ENCODE data around the gene HLA-DRA. TPM values are rescaled to one million over a fixed set of nuclear protein-coding genes. Genes with fewer than 3 reads are reported as not detected.

Gene HLA-DRA
- total RNA-seq, 1 donor from 2014 or later, result 2.3 TPM

DNA sequence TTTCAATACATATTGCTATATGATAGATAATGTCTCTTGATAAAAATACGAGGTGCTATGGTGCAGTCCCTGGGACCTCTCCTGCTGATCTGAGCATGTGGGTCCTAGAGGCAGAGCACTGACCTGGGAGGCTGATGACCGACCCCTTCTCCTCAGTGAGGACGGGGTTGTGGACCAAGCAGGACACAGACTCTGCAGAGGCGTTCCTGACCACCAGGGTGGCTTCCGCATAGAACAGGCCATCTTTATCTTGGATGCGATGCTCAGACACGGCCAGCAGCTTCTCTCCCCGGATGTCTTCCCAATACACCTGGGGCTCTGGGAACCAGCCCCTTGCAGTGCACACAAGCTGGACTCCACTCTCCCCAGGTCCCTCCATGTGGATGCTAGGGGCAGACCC lies 36.9 kb upstream of the HLA-DRA start:
- Histone ChIP-seq H3F3A (ENCODE audit: low read depth) (no peaks in the 10 kb centered on the region), H3K9me3 (ENCODE audit: low read depth) (no peaks in the 10 kb centered on the region), H4K20me1 (ENCODE audit: low read depth) (no peaks in the 10 kb centered on the region), H3K79me2 (ENCODE audit: low read depth) (no peaks in the 10 kb centered on the region), H3K27ac (no peak overlapping the region), H3K9ac (no peak overlapping the region), H3K36me3 (no peaks in the 10 kb centered on the region), H2AFZ (replicated peaks) (no peak overlapping the region), H3K27me3 (no peaks in the 10 kb centered on the region), H3K4me1 (peaks cover 13% of the 10 kb centered on the region), H3K4me2 (no peak overlapping the region), H3K4me3 (no peak overlapping the region)
- TF ChIP-seq EZH2 (IDR thresholded peaks at IDR 0.05) (no peak), EZH2phosphoT487 (IDR thresholded peaks at IDR 0.05) (no peak)
- TF ChIP-seq, protein P1, sequence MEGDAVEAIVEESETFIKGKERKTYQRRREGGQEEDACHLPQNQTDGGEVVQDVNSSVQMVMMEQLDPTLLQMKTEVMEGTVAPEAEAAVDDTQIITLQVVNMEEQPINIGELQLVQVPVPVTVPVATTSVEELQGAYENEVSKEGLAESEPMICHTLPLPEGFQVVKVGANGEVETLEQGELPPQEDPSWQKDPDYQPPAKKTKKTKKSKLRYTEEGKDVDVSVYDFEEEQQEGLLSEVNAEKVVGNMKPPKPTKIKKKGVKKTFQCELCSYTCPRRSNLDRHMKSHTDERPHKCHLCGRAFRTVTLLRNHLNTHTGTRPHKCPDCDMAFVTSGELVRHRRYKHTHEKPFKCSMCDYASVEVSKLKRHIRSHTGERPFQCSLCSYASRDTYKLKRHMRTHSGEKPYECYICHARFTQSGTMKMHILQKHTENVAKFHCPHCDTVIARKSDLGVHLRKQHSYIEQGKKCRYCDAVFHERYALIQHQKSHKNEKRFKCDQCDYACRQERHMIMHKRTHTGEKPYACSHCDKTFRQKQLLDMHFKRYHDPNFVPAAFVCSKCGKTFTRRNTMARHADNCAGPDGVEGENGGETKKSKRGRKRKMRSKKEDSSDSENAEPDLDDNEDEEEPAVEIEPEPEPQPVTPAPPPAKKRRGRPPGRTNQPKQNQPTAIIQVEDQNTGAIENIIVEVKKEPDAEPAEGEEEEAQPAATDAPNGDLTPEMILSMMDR (IDR thresholded peaks at IDR 0.05), result no peak
- H3K9me3 Mint-ChIP-seq, result peaks cover 2% of the 10 kb centered on the region
- DNase-seq (ENCODE audit: low spot score), result peak; percentile 16
- H3K36me3 Mint-ChIP-seq, result no peaks in the 10 kb centered on the region
- no peak overlapping the region for H3K4me3 Mint-ChIP-seq
- peaks cover 3% of the 10 kb centered on the region for H3K4me1 Mint-ChIP-seq
- H3K27ac Mint-ChIP-seq, result no peak overlapping the region
- no peaks in the 10 kb centered on the region for H3K27me3 Mint-ChIP-seq (ENCODE audit: insufficient read depth, low read depth)

DNA sequence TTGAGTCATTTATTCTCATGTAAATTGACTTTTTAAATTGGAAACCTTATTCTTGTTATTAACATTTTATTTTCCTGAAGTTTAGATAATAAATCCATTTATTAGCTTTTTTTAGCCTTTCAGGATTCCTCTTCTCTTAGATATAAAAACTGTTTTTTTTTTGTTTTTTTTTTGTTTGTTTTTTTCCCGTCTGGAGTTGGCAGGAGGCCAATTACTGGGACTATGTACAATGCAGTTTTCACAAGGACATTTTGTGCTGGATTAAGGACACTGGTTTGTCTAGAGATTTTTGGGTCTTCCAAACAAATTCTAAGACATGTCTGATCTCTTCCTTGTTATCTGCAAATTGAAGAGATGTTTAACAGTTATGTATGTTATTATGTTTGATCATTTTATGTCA lies 34.0 kb upstream of the HLA-DRA start:
- no peaks in the 10 kb centered on the region for H3K36me3 ChIP-seq
- H2AFZ ChIP-seq (replicated peaks), result no peak overlapping the region
- H3K4me3 ChIP-seq, result no peak overlapping the region
- H3F3A ChIP-seq (ENCODE audit: low read depth), result no peaks in the 10 kb centered on the region
- Mint-ChIP-seq H3K36me3 (no peaks in the 10 kb centered on the region), H3K27me3 (ENCODE audit: insufficient read depth, low read depth) (no peaks in the 10 kb centered on the region), H3K9me3 (no peaks in the 10 kb centered on the region), H3K4me1 (peaks cover 3% of the 10 kb centered on the region), H3K27ac (no peak overlapping the region), H3K4me3 (no peak overlapping the region)
- TF ChIP-seq, protein P1 (IDR thresholded peaks at IDR 0.05), result no peak
- TF ChIP-seq EZH2phosphoT487 (IDR thresholded peaks at IDR 0.05), result no peak
- TF ChIP-seq EZH2 (IDR thresholded peaks at IDR 0.05), result no peak
- H3K9ac ChIP-seq, result no peak overlapping the region
- no peaks in the 10 kb centered on the region for H3K9me3 ChIP-seq (ENCODE audit: low read depth)
- no peak overlapping the region for H3K4me2 ChIP-seq
- no peaks in the 10 kb centered on the region for H3K27me3 ChIP-seq
- H3K4me1 ChIP-seq, result peaks cover 13% of the 10 kb centered on the region
- H3K27ac ChIP-seq, result no peak overlapping the region
- no peaks in the 10 kb centered on the region for H4K20me1 ChIP-seq (ENCODE audit: low read depth)
- H3K79me2 ChIP-seq (ENCODE audit: low read depth), result no peaks in the 10 kb centered on the region
- DNase-seq (ENCODE audit: low spot score), result no peak

DNA sequence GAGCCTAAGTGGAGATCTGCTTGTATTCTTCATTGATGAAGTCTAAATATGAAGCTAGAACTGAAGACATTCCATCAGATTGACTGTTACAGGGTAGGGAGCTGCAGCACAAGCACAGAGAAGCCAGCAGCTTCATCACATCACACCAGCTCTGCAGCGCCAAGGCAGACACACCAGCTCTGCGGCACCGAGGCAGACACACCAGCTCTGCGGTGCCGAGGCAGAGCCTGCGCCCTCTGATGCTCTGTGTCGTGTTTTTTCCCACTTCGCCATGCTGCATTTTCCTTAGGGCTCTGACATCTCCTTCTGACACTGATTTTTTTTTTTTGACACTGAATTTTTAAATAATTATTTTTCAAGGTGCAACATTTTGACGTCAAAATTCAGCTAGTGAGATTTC lies 33.5 kb upstream of the HLA-DRA start:
- Mint-ChIP-seq H3K27me3 (ENCODE audit: insufficient read depth, low read depth) (peaks cover 2% of the 10 kb centered on the region), H3K9me3 (no peaks in the 10 kb centered on the region), H3K27ac (no peak overlapping the region), H3K4me1 (peaks cover 3% of the 10 kb centered on the region), H3K4me3 (no peak overlapping the region), H3K36me3 (no peaks in the 10 kb centered on the region)
- no peak for DNase-seq (ENCODE audit: low spot score)
- H3K9ac ChIP-seq, result no peak overlapping the region
- no peaks in the 10 kb centered on the region for H3F3A ChIP-seq (ENCODE audit: low read depth)
- H3K27me3 ChIP-seq, result no peaks in the 10 kb centered on the region
- no peak overlapping the region for H3K27ac ChIP-seq
- no peak overlapping the region for H2AFZ ChIP-seq (replicated peaks)
- no peaks in the 10 kb centered on the region for H3K79me2 ChIP-seq (ENCODE audit: low read depth)
- H3K4me2 ChIP-seq, result no peak overlapping the region
- H3K36me3 ChIP-seq, result no peaks in the 10 kb centered on the region
- peaks cover 13% of the 10 kb centered on the region for H3K4me1 ChIP-seq
- TF ChIP-seq EZH2 (IDR thresholded peaks at IDR 0.05) (no peak), EZH2phosphoT487 (IDR thresholded peaks at IDR 0.05) (no peak)
- TF ChIP-seq, protein P1 (IDR thresholded peaks at IDR 0.05), result no peak
- H3K9me3 ChIP-seq (ENCODE audit: low read depth), result no peaks in the 10 kb centered on the region
- H3K4me3 ChIP-seq, result no peak overlapping the region
- no peaks in the 10 kb centered on the region for H4K20me1 ChIP-seq (ENCODE audit: low read depth)

All from neural progenitor cell (in vitro differentiated cells).